M059J (cell line): ENCODE results near the gene MUC4. TPM values are rescaled to one million over a fixed set of nuclear protein-coding genes. Genes with fewer than 3 reads are reported as not detected.
A peak's percentile ranks its signal among the peaks of the same experiment; 100 is the strongest.
"Not testable (repeated sequence)": the region's sequence is repeated elsewhere in the genome, so short reads cannot be mapped to it uniquely, and the experiment has no call there.

Source experiments
- DNase-seq: peaks from one replicate; pipeline ENCODE4 v3.0.0-alpha.2; 2012; ENCODE audit warnings: low read depth
- total RNA-seq: library from RNA; depleted of rRNA; stranded (reverse); fragments of >200 nt; shearing (Covaris generic); gene quantifications from 2 replicates; pipeline ENCODE4 v1.2.3, GENCODE V29; 2014

Gene MUC4
- total RNA-seq, 1 experiment from 2014 or later: 0.05 TPM

- DNase-seq: no peak
Measured at GRCh38 chr3:195788711-195789581, 22.8 kb downstream of the MUC4 start.

DNA sequence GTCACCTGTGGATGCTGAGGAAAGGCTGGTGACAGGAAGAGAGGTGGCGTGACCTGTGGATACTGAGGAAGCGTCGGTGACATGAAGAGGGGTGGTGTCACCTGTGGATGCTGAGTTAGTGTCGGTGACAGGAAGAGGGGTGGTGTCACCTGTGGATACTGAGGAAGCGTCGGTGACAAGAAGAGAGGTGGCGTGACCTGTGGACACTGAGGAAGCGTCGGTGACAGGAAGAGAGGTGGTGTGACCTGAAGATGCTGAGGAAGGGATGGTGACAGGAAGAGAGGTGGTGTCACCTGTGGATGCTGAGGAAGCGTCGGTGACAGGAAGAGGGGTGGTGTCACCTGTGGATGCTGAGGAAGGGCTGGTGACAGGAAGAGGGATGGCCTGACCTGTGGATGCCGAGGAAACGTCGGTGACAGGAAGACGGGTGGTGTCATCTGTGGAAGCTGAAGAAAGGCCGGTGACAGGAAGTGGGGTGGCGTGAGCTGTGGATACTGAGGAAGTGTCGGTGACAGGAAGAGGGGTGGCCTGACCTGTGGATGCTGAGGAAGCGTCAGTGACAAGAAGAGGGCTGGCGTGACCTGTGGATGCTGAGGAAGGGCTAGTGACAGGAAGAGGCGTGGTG is 25.8 kb downstream of the MUC4 start:
- DNase-seq: not testable (repeated sequence)

DNA sequence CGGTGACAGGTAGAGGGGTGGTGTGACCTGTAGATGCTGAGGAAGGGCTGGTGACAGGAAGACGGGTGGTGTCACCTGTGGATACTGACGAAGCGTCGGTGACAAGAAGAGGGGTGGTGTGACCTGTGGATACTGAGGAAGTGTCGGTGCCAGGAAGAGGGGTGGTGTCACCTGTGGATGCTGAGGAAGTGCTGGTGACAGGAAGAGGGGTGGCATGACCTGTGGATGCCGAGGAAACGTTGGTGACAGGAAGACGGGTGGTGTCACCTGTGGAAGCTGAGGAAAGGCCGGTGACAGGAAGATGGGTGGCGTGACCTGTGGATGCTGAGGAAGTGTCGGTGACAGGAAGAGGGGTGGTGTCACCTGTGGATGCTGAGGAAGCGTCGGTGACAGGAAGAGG is 27.7 kb downstream of the MUC4 start:
- not testable (repeated sequence) for DNase-seq

GRCh38 chr3:195781236-195781635 is 30.5 kb downstream of the MUC4 start:
- not testable (repeated sequence) for DNase-seq

GRCh38 chr3:195777975-195778374 is 33.8 kb downstream of the MUC4 start:
- no peak for DNase-seq

GRCh38 chr3:195774917-195775316 is 36.8 kb downstream of the MUC4 start:
- peak; percentile 51 for DNase-seq

- no peak for DNase-seq
Measured at GRCh38 chr3:195773956-195774537, 37.7 kb downstream of the MUC4 start.

DNA sequence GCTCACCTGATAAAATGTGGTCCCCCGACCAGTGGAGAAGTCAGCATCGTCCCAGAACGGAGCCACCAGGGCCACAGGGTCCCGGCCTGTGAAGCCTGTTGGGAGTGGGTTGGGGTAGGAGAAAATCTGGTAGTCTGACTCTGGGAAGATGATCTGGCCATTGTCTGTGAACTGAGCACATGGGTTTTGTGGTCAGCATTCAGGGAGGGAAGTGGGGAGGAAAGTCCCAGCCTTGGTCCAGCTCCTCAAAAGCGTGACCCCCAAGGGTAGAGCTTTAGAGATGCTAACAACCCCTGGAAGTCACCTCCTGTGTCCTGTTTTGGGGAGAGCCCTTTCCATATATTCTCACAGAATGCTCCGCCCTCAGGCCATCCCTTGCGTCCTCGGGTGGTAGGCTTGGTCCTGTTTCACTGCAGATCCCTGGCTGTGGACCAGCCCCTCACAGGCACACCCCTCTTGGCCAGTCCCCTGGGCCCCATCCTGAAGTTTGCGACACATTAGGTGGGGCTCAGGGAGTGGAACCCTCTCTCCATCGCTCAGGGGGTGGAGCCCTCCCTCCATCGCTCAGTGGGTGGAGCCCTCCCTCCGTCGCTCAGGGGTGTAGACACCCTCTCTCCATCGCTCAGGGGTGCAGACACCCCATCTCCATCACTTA is 40.0 kb downstream of the MUC4 start:
- no peak for DNase-seq

DNA sequence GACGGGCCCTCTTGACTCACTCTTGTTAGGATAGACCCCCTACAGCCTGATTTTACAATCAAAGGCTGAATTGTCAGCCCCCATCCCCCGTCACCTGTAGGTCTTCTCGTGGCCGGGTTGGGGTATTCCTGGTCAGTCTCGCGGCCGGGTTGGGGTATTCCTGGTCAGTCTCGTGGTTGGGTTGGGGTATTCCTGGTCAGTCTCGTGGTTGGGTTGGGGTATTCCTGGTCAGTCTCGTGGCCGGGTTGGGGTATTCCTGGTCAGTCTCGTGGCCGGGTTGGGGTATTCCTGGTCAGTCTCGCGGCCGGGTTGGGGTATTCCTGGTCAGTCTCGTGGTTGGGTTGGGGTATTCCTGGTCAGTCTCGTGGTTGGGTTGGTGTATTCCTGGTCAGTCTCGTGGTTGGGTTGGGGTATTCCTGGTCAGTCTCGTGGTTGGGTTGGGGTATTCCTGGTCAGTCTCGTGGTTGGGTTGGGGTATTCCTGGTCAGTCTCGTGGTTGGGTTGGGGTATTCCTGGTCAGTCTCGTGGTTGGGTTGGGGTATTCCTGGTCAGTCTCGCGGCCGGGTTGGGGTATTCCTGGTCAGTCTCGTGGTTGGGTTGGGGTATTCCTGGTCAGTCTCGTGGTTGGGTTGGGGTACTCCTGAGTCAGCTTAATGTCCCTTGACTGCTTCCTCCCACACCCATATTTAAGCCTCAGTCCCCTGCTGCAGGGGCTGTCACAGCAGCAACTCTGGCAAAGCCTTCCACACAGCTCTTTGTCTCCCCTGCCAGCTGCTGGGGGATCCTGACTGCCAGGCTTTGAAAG is 40.7 kb downstream of the MUC4 start:
- not testable (repeated sequence) for DNase-seq

DNA sequence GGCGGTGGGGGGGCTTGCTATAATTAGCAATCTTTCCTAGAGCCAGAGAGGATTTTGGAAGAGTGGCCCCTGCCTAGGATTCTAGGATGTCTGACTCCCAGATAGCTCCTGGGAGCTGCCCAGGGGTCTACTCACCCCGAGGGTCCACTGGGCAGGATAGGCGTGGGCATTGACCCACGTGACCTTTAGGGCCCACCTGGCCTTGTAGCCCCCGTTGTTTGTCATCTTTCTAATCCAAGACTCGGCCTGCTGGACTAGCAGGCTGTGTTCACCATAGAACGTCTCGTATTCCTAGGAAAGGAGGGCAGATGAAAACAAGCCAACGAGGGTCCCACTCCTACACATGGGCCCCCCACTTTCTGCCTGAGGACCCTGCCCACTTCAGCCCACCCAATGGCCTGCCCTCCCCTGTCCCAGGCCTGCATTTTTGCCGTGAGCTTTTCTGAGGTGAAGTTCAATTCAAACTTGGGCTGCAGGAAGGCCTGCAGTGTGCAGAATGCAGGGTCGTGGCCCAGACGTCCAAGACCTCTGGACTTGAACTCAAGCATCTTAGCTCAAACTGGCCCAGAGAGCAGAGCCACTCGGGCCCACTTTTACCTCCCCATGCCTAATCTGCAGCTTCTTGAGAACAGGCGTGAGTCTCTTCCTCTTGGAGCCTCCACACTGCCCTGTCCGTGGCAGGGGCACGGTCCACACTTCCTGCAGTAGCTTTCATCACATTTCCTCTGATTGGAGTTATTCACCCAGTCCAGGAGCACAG is 41.5 kb downstream of the MUC4 start:
- no peak for DNase-seq

GRCh38 chr3:195769551-195769950 is 42.2 kb downstream of the MUC4 start:
- no peak for DNase-seq

- DNase-seq: peak; percentile 64
Measured at GRCh38 chr3:195768831-195769303, 42.9 kb downstream of the MUC4 start.

DNA sequence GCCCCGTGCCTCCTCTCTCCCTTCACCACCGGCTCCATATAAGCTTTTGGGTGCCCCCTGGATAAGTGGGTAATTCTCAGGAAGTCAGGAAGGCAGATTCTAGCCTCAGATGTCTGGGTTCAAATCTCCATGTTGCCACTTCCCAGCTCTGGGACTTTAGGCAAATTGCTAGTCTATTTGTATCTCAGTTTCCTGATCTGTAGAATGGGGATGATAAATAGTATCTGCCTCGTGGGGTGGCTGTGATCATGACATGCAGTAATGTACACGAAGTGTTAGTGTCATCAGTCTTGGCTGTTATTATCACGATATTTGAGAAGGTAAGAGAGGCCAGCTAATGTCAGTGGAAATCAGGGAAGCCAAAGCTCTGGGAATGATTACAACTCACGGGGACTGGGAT is 43.3 kb downstream of the MUC4 start:
- no peak for DNase-seq

DNA sequence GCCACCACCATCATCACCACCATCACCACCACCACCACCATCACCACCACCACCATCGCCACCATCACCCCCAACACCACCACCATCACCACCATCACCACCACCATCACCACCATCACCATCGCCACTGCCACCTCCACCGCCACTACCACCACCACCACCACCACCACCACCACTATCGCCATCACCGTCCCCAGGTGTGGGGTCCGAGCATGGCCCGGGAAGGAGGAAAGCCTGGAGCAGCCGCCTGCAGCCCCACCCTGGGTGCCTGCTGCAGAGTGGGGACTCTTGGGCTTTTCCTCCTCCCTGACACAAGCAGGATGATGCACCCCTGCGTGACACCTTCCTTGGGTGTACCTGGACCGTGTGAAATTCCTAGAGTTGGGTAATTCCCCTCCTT is 43.9 kb downstream of the MUC4 start:
- no peak for DNase-seq

- DNase-seq: no peak
Measured at GRCh38 chr3:195766671-195767070, 45.1 kb downstream of the MUC4 start.

- no peak for DNase-seq
Measured at GRCh38 chr3:195764961-195765706, 46.6 kb downstream of the MUC4 start.

- no peak for DNase-seq
Measured at GRCh38 chr3:195763843-195764825, 47.6 kb downstream of the MUC4 start.

DNA sequence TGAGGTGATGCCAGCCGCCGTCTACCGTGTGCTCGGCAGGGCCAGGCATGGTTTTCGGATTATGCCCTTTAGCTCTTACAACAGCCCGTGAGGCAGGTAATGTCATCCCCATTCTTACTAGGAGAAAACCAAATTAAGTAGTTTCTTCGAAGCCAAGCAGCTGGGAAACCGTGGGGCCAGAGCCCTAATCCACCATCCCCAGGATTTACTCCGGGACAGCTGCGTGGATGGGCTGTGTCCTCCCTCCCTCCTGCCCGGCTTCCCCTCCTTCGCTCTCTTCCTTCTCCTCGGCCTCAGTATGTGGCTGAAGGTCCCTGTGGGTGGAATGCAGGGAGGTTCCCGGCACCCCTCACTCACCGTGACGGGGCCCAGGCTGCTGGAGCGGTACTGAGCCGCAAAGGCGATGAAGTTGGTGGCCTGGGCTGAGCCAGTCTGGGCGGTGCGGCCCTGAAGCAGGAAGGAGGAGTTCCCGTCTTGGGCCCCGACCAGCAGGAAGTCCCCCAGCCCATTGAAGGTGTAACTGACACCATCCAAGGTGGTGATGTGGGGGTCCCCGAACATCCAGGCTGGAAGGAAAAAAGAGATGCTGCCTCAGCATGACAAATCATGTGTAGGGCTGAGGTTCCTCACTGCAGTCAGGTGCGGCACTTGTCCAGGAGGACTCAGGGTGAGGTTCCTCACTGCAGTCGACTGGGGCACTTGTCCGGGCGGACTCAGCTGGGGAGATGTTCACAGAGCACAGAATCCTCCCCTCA is 48.5 kb downstream of the MUC4 start:
- DNase-seq: no peak
